Ascending aorta (tissue), 2 donors: ENCODE measurements around the gene TMEM120A. TPM values are rescaled to one million over a fixed set of nuclear protein-coding genes. Genes with fewer than 3 reads are reported as not detected.
"Not testable (repeated sequence)": the region's sequence is repeated elsewhere in the genome, so short reads cannot be mapped to it uniquely, and the experiment has no call there.

ENCODE experiments used
- DNase-seq, 2 donors: peaks; one replicate each; pipeline ENCODE4 v3.0.0-alpha.2; 2019; ENCODE audit warnings: low spot score in 2 of 2
- H3K27ac ChIP-seq, 2 donors: fragments of 200-600 bp; sonication (generic); one replicate each; pipeline ENCODE4 v1.5.1; 2016 to 2017; ENCODE audit warnings: mild to moderate bottlenecking in 1 of 2
- H3K27me3 ChIP-seq: fragments of 200-600 bp; sonication (generic); one replicate; pipeline ENCODE4 v1.5.1; 2017
- H3K36me3 ChIP-seq, 2 donors: fragments of 200-600 bp; sonication (generic); one replicate each; pipeline ENCODE4 v1.5.1; 2016
- H3K4me1 ChIP-seq, 2 donors: fragments of 200-600 bp; sonication (generic); one replicate each; pipeline ENCODE4 v1.5.1; 2016 to 2017; ENCODE audit warnings: mild to moderate bottlenecking in 1 of 2
- H3K4me3 ChIP-seq, 2 donors: fragments of 200-600 bp; sonication (generic); one replicate each; pipeline ENCODE4 v1.5.1; 2016 to 2017; ENCODE audit warnings: mild to moderate bottlenecking in 1 of 2
- H3K9me3 ChIP-seq, 2 donors: fragments of 200-600 bp; sonication (generic); one replicate each; pipeline ENCODE4 v1.5.1; 2016
- CTCF ChIP-seq, 3 experiments: fragments of 200-600 bp in 2 of 3; fragments of 450-650 bp in 1 of 3; sonication (generic) in 2 of 3; IDR thresholded peaks; one replicate each; pipeline ENCODE4 v1.5.1; 2016 to 2019; ENCODE audit warnings: antibody characterized with exemption in 3 of 3, mild to moderate bottlenecking in 1 of 3, moderate library complexity in 1 of 3
- intact Hi-C: fragments of 100-400 bp; cut with DNase I; formaldehyde crosslinking; loops from one replicate; pipeline ENCODE4 v1.15.1; 2023
- total RNA-seq: library from RNA; depleted of rRNA; stranded (reverse); fragments of >200 nt; gene quantifications from one replicate; pipeline ENCODE4 v1.1.0, GENCODE V29; 2016

The TMEM120A gene
- total RNA-seq, 1 donor from 2014 or later = 24.2 TPM

- intact Hi-C loops = loop anchor here (5.0 kb wide), 1 partner anchor 93 kb away; the partner anchor contains the start of gene POR
- H3K9me3 ChIP-seq = no peaks in the 10 kb centered on the region
- H3K4me1 ChIP-seq = peaks cover 4 to 14% of the 10 kb centered on the region in 2 donors
- no peaks in the 10 kb centered on the region for H3K36me3 ChIP-seq
- H3K27me3 ChIP-seq = no peaks in the 10 kb centered on the region
- H3K4me3 ChIP-seq = no peak overlapping the region
- TF ChIP-seq CTCF (IDR thresholded peaks at IDR 0.05) = no peak
- peak overlapping the region; percentile 75 to 80 for H3K27ac ChIP-seq
- DNase-seq = no peak
Observed at GRCh38 chr7:76009672-76010600, 15.5 kb upstream of the TMEM120A start.

- Histone ChIP-seq H3K36me3 (peaks cover 0 to 13% of the 10 kb centered on the region in 2 donors), H3K4me3 (no peak overlapping the region), H3K27ac (no peak overlapping the region), H3K4me1 (peaks cover 4 to 14% of the 10 kb centered on the region in 2 donors), H3K27me3 (no peaks in the 10 kb centered on the region), H3K9me3 (no peaks in the 10 kb centered on the region)
- no peak for DNase-seq
- intact Hi-C loops = no loop called here
- no peak for TF ChIP-seq CTCF (IDR thresholded peaks at IDR 0.05)
Observed at GRCh38 chr7:76008156-76008687, 13.8 kb upstream of the TMEM120A start.

GRCh38 chr7:76005004-76005403 is 10.6 kb upstream of the TMEM120A start:
- H3K9me3 ChIP-seq, H3K4me3 ChIP-seq, H3K4me1 ChIP-seq, H3K27ac ChIP-seq, intact Hi-C loops, H3K27me3 ChIP-seq, DNase-seq: not testable (repeated sequence)
- peaks cover 4 to 14% of the 10 kb centered on the region in 2 donors for H3K36me3 ChIP-seq

GRCh38 chr7:76003351-76003750 is 9.0 kb upstream of the TMEM120A start:
- peaks cover 4 to 14% of the 10 kb centered on the region in 2 donors for H3K36me3 ChIP-seq
- no peaks in the 10 kb centered on the region for H3K4me1 ChIP-seq
- no peak for TF ChIP-seq CTCF (IDR thresholded peaks at IDR 0.05)
- H3K27me3 ChIP-seq = no peaks in the 10 kb centered on the region
- H3K27ac ChIP-seq = no peak overlapping the region
- H3K9me3 ChIP-seq = no peaks in the 10 kb centered on the region
- intact Hi-C loops = no loop called here
- no peak for DNase-seq
- no peak overlapping the region for H3K4me3 ChIP-seq

GRCh38 chr7:76002822-76003221 is 8.4 kb upstream of the TMEM120A start:
- Histone ChIP-seq H3K27me3 (no peaks in the 10 kb centered on the region), H3K4me3 (no peak overlapping the region), H3K4me1 (no peaks in the 10 kb centered on the region), H3K27ac (no peak overlapping the region), H3K9me3 (no peaks in the 10 kb centered on the region), H3K36me3 (peaks cover 4 to 14% of the 10 kb centered on the region in 2 donors)
- DNase-seq = no peak
- intact Hi-C loops = no loop called here
- TF ChIP-seq CTCF (IDR thresholded peaks at IDR 0.05) = no peak

GRCh38 chr7:76002139-76002538 is 7.7 kb upstream of the TMEM120A start:
- H3K4me1 ChIP-seq = no peaks in the 10 kb centered on the region
- no peak overlapping the region for H3K4me3 ChIP-seq
- H3K27me3 ChIP-seq = no peaks in the 10 kb centered on the region
- TF ChIP-seq CTCF (IDR thresholded peaks at IDR 0.05) = no peak
- intact Hi-C loops = no loop called here
- no peak for DNase-seq
- peaks cover 4 to 14% of the 10 kb centered on the region in 2 donors for H3K36me3 ChIP-seq
- no peaks in the 10 kb centered on the region for H3K9me3 ChIP-seq
- no peak overlapping the region for H3K27ac ChIP-seq
